Measurements from ENCODE around the gene HLX. TPM values are rescaled to one million over a fixed set of nuclear protein-coding genes. Genes with fewer than 3 reads are reported as not detected.

The HLX gene, protein sequence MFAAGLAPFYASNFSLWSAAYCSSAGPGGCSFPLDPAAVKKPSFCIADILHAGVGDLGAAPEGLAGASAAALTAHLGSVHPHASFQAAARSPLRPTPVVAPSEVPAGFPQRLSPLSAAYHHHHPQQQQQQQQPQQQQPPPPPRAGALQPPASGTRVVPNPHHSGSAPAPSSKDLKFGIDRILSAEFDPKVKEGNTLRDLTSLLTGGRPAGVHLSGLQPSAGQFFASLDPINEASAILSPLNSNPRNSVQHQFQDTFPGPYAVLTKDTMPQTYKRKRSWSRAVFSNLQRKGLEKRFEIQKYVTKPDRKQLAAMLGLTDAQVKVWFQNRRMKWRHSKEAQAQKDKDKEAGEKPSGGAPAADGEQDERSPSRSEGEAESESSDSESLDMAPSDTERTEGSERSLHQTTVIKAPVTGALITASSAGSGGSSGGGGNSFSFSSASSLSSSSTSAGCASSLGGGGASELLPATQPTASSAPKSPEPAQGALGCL
- 1 to 10 TPM in 1 of 2 donors, not detected in 1; 1.9 TPM for total RNA-seq

- H3K27ac Mint-ChIP-seq = peak within 1 kb of the TSS in 1 of 2 donors; percentile 65
- H3K9me3 Mint-ChIP-seq = no peaks in the 10 kb centered on the region
- H3K36me3 Mint-ChIP-seq = peaks cover 12 to 25% of the 10 kb centered on the region in 2 donors
- DNase-seq (ENCODE audit: low spot score in 2 of 2) (no peak), ATAC-seq (peak; percentile 41 to 66)
Observed at GRCh38 chr1:220879076-220879508, at the start of gene HLX. Gene HLX (plus strand): TSS chr1:220879443. CDS start chr1:220879858, 415 bp downstream.

- no peak overlapping the region for H3K27ac Mint-ChIP-seq
- DNase-seq (ENCODE audit: low spot score in 2 of 2) = no peak
- H3K9me3 Mint-ChIP-seq = no peaks in the 10 kb centered on the region
- H3K36me3 Mint-ChIP-seq = no peaks in the 10 kb centered on the region
- no peak for ATAC-seq
Observed at GRCh38 chr1:220833436-220833835, 45.8 kb upstream of the HLX start.

DNA sequence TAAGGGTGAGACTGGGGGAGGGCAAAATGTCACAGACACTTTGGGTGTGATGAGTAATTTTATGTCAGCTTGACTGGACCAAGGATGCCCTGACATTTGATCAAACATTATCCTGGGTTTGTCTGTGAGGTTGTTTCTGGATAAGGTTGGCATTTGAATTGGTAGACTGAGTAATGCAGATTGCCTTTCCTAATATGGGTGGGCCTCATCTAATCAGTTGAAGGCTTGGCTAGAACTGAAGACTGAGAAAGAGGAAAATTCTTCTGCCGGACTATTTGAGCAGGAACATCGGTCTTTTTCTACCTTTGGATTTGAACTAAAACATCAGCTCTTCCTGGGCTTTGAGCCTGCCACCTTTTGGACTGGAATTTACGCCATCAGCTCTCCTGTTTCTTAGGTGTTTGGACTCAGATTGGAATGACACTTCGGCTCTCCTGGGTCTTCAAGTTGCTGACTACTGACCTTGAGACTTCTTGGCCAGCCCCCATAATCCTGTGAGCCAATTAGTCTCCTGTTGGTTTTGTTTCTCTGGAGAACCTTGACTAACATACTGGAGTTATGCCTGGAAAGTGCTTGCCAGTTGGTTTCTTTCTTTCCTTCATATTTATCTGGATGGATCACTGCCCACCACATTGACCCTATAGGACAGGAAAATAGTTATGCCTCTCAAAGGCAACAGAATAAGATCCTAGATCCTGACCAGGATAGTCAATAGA is 44.9 kb upstream of the HLX start:
- Mint-ChIP-seq H3K36me3 (no peaks in the 10 kb centered on the region), H3K27ac (no peak overlapping the region), H3K9me3 (no peaks in the 10 kb centered on the region)
- ATAC-seq (no peak), DNase-seq (ENCODE audit: low spot score in 2 of 2) (no peak)

- Mint-ChIP-seq H3K36me3 (no peaks in the 10 kb centered on the region), H3K27ac (no peak overlapping the region), H3K9me3 (no peaks in the 10 kb centered on the region)
- ATAC-seq (no peak), DNase-seq (ENCODE audit: low spot score in 2 of 2) (no peak)
Observed at GRCh38 chr1:220838578-220838977, 40.7 kb upstream of the HLX start.

DNA sequence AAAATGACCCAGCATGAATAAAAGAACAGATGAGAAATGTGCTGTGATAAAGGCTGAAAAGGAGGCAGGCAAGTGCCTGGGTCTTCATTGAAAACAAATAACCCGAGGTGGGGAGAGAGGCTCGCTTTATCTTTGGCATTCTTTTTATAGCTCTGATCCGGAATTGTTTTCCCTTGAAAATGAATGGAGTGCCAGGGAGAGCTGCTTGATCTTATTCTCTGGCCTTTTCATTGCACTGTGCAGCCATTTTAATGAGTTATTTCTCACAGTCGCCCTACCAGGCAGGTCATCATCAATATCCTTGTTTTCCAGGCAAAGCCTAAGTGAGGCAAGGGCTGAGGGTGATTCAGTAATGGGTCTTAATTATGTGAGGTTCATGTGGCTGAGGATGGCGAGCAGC is 39.8 kb upstream of the HLX start:
- no peak for DNase-seq (ENCODE audit: low spot score in 2 of 2)
- Mint-ChIP-seq H3K9me3 (no peaks in the 10 kb centered on the region), H3K27ac (no peak overlapping the region), H3K36me3 (no peaks in the 10 kb centered on the region)
- ATAC-seq = no peak

DNA sequence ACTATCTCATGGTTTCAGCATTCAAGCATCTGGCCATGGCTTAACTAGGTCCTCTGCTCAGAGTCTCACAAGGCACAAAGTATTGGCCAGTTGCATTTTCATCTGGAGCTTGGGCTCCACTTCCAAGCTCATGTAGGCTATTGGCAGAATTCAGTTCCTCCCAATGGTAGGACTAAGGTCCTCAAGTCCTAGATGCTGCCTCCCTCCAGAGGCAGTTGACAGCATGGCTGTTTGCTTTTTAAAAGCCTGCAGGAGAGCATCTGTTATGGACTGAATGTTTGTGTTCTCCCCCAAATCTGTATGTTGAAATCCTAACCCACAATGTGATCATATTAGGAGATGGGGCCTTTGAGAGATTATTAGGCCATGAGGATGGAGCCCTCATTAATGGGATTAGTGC is 38.0 kb upstream of the HLX start:
- no peaks in the 10 kb centered on the region for H3K36me3 Mint-ChIP-seq
- ATAC-seq (no peak), DNase-seq (ENCODE audit: low spot score in 2 of 2) (no peak)
- no peak overlapping the region for H3K27ac Mint-ChIP-seq
- H3K9me3 Mint-ChIP-seq = no peaks in the 10 kb centered on the region

DNA sequence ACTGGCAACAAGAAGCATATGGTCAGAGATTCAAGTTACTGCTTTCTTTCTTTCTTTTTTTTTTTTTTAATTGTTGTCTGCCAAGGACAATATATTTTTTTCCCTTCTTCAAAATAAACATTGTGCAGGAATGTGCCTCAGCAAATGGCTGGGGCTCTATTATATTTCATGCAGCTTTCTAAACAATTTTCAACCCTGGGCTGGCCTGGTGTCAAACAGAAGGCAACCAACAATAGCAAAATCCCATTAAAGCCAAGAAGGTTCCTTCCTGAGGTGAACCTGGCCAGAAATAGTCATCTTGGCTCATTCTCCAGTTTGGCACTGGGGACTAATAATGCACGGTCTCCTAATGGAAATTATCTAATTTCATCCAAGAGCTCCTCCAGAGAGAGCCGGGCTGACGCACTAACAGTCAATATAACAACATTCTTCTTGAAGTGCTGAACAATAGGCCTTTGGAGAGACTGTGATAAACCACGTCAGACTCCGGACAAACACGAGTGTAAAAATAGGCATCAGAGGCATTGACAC is 35.7 kb upstream of the HLX start:
- no peak for DNase-seq (ENCODE audit: low spot score in 2 of 2)
- Mint-ChIP-seq H3K27ac (no peak overlapping the region), H3K9me3 (no peaks in the 10 kb centered on the region), H3K36me3 (no peaks in the 10 kb centered on the region)
- ATAC-seq = no peak

- ATAC-seq = no peak
- H3K9me3 Mint-ChIP-seq = peaks cover 28 to 33% of the 10 kb centered on the region in 2 donors
- H3K36me3 Mint-ChIP-seq = peaks cover 0 to 21% of the 10 kb centered on the region in 2 donors
- no peak for DNase-seq (ENCODE audit: low spot score in 2 of 2)
- no peak overlapping the region for H3K27ac Mint-ChIP-seq
Observed at GRCh38 chr1:220852408-220852807, 26.8 kb upstream of the HLX start.

- Mint-ChIP-seq H3K27ac (no peak overlapping the region), H3K9me3 (no peaks in the 10 kb centered on the region), H3K36me3 (peaks cover 0 to 5% of the 10 kb centered on the region in 2 donors)
- DNase-seq (ENCODE audit: low spot score in 2 of 2) (no peak), ATAC-seq (no peak)
Observed at GRCh38 chr1:220872296-220872695, 6.9 kb upstream of the HLX start.

DNA sequence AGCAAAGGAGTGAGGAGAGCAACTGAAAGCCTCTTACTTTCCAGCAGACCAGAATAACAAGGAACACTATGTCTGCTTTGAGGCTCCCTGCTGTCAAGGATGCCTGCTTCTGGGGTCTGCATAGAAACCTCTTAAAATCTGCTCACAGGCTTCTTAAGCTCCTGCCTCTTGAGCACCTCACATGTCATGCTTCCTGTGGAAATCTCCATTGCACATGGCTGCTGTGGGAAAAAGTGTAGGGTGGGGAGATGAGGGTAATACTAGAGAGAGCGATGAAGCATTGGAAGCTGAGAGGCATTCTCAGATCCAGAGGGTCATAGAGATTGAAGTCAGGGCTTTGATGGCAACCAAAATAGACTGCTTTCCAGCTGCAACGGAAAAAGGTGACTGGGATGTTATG is 6.2 kb upstream of the HLX start:
- peaks cover 0 to 5% of the 10 kb centered on the region in 2 donors for H3K36me3 Mint-ChIP-seq

GRCh38 chr1:220873868-220874655 is 5.2 kb upstream of the HLX start:
- ATAC-seq (peak in 1 of 2 donors; percentile 39), DNase-seq (ENCODE audit: low spot score in 2 of 2) (no peak)
- H3K36me3 Mint-ChIP-seq = peaks cover 5% of the 10 kb centered on the region in 2 donors
- no peaks in the 10 kb centered on the region for H3K9me3 Mint-ChIP-seq
- H3K27ac Mint-ChIP-seq = no peak overlapping the region

More for the DNA sequence above, 6.2 kb upstream of the HLX start:
- DNase-seq (ENCODE audit: low spot score in 2 of 2) = no peak
- peak overlapping the region in 1 of 2 donors; percentile 44 for H3K27ac Mint-ChIP-seq
- H3K9me3 Mint-ChIP-seq = no peaks in the 10 kb centered on the region
- ATAC-seq = no peak

DNA sequence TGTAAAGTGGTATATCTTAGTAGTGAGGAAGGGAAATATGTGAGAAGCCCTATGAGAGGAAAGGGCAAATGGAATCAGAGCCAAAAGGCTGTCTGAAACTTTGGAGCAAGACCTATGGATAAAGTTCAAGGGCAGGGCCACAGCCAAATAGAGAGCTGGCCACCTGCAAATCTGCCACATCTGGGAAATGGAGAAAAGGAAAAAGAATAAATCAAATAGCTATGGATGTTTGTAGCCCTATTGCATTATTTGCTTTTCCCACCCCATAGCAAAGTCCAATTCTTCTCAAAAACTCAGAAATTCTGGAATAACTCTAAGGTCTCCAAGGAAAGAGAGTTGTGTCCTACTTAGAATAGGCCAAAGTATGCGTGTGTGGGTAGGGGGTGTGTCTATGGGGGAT is 4.0 kb upstream of the HLX start:
- no peak for ATAC-seq
- Mint-ChIP-seq H3K36me3 (peaks cover 5 to 7% of the 10 kb centered on the region in 2 donors), H3K9me3 (no peaks in the 10 kb centered on the region), H3K27ac (no peak overlapping the region)
- no peak for DNase-seq (ENCODE audit: low spot score in 2 of 2)

GRCh38 chr1:220876511-220877376 is 2.5 kb upstream of the HLX start:
- no peak overlapping the region for H3K27ac Mint-ChIP-seq
- no peaks in the 10 kb centered on the region for H3K9me3 Mint-ChIP-seq
- ATAC-seq (no peak), DNase-seq (ENCODE audit: low spot score in 2 of 2) (no peak)
- peaks cover 12 to 17% of the 10 kb centered on the region in 2 donors for H3K36me3 Mint-ChIP-seq

DNA sequence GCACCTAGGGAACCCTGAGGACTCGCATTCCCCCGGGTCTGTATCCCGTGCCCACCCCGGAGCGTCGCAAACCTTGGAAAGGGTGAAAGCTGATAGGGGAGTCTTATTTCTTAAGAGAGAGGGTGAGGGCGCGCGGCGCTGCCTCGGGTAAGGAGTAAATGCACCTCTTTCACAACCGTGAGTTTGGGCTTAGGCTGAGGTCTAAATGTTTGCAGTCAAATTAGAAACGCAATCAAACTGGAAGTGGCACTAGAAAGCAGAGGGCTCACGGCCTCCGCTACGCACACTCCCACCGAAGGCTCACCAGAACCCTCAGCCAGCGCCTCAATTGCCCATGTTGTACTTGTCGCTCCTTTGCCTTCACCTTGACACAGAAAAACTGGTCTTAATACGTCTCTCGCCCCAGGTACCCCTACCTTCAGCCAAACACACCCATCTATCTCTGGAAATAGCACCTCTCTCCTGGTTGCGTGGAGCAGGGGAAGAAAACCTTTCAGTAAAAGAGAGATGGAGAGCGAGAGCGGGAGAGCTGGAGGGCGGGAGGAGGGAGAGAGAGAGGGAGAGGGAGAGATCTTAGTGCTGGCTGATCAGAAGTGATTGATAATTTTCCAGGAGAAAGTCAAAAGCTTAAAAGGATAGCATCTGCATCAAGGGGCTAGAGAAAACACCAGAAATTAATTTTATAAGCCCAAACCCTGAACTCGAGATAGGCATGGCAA is 1.7 kb upstream of the HLX start:
- Mint-ChIP-seq H3K36me3 (peaks cover 12 to 22% of the 10 kb centered on the region in 2 donors), H3K27ac (no peak overlapping the region), H3K9me3 (no peaks in the 10 kb centered on the region)
- no peak for DNase-seq (ENCODE audit: low spot score in 2 of 2)
- no peak for ATAC-seq
